Astrocyte (in vitro differentiated cells and primary cell): Measurements from ENCODE around the gene CEP19. TPM values are rescaled to one million over a fixed set of nuclear protein-coding genes. Genes with fewer than 3 reads are reported as not detected.
A peak's percentile ranks its signal among the peaks of the same experiment; 100 is the strongest.

Source experiments
- DNase-seq: peaks from one replicate; pipeline ENCODE4 v3.0.0-alpha.2; 2010; ENCODE audit warnings: low read depth
- FAIRE-seq: peaks from 2 replicates; lab custom pipeline; 2011; peaks lifted over from hg19 to GRCh38; lab: Jason Lieb, UNC
- H2AFZ ChIP-seq: 2 replicates; pipeline ENCODE4 v1.6.0; 2012; ENCODE audit warnings: low read depth, low read length, inconsistent platforms
- H3K27ac ChIP-seq: 2 replicates; pipeline ENCODE4 v1.5.1; 2011; ENCODE audit warnings: low read depth, low read length, inconsistent platforms
- H3K27me3 ChIP-seq: 2 replicates; pipeline ENCODE4 v1.6.0; 2011; ENCODE audit warnings: low read length, inconsistent platforms; ENCODE audit not compliant: insufficient read depth
- H3K36me3 ChIP-seq: 2 replicates; pipeline ENCODE4 v1.5.1; 2011; ENCODE audit warnings: low read length, inconsistent platforms; ENCODE audit not compliant: insufficient read depth
- H3K4me1 ChIP-seq: 2 replicates; pipeline ENCODE4 v1.5.1; 2011; ENCODE audit warnings: low read length, inconsistent platforms; ENCODE audit not compliant: insufficient read depth
- H3K4me2 ChIP-seq: 2 replicates; pipeline ENCODE4 v1.6.0; 2012; ENCODE audit warnings: low read length, inconsistent platforms
- H3K4me3 ChIP-seq: 2 replicates; pipeline ENCODE4 v1.5.1; 2011; ENCODE audit warnings: low read depth, mild to moderate bottlenecking, low read length, inconsistent platforms; ENCODE audit not compliant: insufficient read depth
- H3K79me2 ChIP-seq: 2 replicates; pipeline ENCODE4 v1.6.0; 2012; ENCODE audit warnings: mild to moderate bottlenecking, low read length, inconsistent platforms; ENCODE audit not compliant: insufficient read depth
- H3K9ac ChIP-seq: 2 replicates; pipeline ENCODE4 v1.6.0; 2012; ENCODE audit warnings: mild to moderate bottlenecking, low read length, inconsistent platforms
- H3K9me3 ChIP-seq: 2 replicates; pipeline ENCODE4 v1.5.1; 2012; ENCODE audit warnings: low read depth, mild to moderate bottlenecking, low read length, inconsistent platforms; ENCODE audit not compliant: insufficient read depth
- H4K20me1 ChIP-seq: 2 replicates; pipeline ENCODE4 v1.6.0; 2012; ENCODE audit warnings: low read length, inconsistent platforms; ENCODE audit not compliant: insufficient read depth
- H3K27ac Mint-ChIP-seq: one replicate; pipeline ENCODE4 v1.8.0; 2021; ENCODE audit warnings: mild to moderate bottlenecking, mixed read lengths; ENCODE audit not compliant: unreplicated experiment
- H3K27me3 Mint-ChIP-seq: one replicate; pipeline ENCODE4 v1.8.0; 2021; ENCODE audit warnings: low read depth, mixed read lengths; ENCODE audit not compliant: unreplicated experiment
- H3K36me3 Mint-ChIP-seq: one replicate; pipeline ENCODE4 v1.8.0; 2021; ENCODE audit warnings: low read depth, mixed read lengths; ENCODE audit not compliant: unreplicated experiment
- H3K4me1 Mint-ChIP-seq: one replicate; pipeline ENCODE4 v1.8.0; 2021; ENCODE audit warnings: low read depth, mixed read lengths; ENCODE audit not compliant: unreplicated experiment
- H3K4me3 Mint-ChIP-seq: one replicate; pipeline ENCODE4 v1.8.0; 2021; ENCODE audit warnings: mild to moderate bottlenecking, moderate library complexity, mixed read lengths; ENCODE audit not compliant: unreplicated experiment
- H3K9me3 Mint-ChIP-seq: one replicate; pipeline ENCODE4 v1.8.0; 2021; ENCODE audit warnings: mild to moderate bottlenecking, mixed read lengths; ENCODE audit not compliant: unreplicated experiment
- CTCF ChIP-seq: IDR thresholded peaks from 2 replicates; pipeline ENCODE4 v1.5.1; 2011; ENCODE audit warnings: low read depth, mild to moderate bottlenecking, inconsistent platforms, low read length, moderate library complexity; ENCODE audit not compliant: insufficient read depth
- EZH2 ChIP-seq: IDR thresholded peaks from 2 replicates; pipeline ENCODE4 v1.6.1; 2012; ENCODE audit warnings: mild to moderate bottlenecking, low read length, inconsistent platforms; ENCODE audit not compliant: insufficient read depth
- total RNA-seq: library from RNA; stranded (reverse); gene quantifications from 2 replicates; pipeline ENCODE4 v1.2.1, GENCODE V29; 2021

Gene CEP19
- total RNA-seq, 1 donor from 2014 or later, result 2.8 TPM

- no peak overlapping the region for H2AFZ ChIP-seq
- H3K9ac ChIP-seq, result no peak overlapping the region
Observed at GRCh38 chr3:196667056-196667825, 44.8 kb downstream of the CEP19 start.

GRCh38 chr3:196666001-196666867 lies 45.8 kb downstream of the CEP19 start:
- Mint-ChIP-seq H3K36me3 (no peaks in the 10 kb centered on the region), H3K4me1 (peaks cover 17% of the 10 kb centered on the region), H3K9me3 (no peaks in the 10 kb centered on the region), H3K4me3 (no peak overlapping the region), H3K27ac (no peak overlapping the region), H3K27me3 (peaks cover 6% of the 10 kb centered on the region)
- Histone ChIP-seq H3K9me3 (no peaks in the 10 kb centered on the region), H3K79me2 (no peaks in the 10 kb centered on the region), H3K4me1 (no peaks in the 10 kb centered on the region), H2AFZ (peak overlapping the region; percentile 44), H3K27me3 (peaks cover 12% of the 10 kb centered on the region), H3K36me3 (no peaks in the 10 kb centered on the region), H3K9ac (no peak overlapping the region), H3K4me2 (peak overlapping the region; percentile 73), H4K20me1 (no peaks in the 10 kb centered on the region), H3K4me3 (no peak overlapping the region), H3K27ac (no peak overlapping the region)
- FAIRE-seq, result no peak
- DNase-seq, result peak; percentile 66
- TF ChIP-seq CTCF (no peak), EZH2 (no peak)

More at GRCh38 chr3:196667056-196667825, 44.8 kb downstream of the CEP19 start:
- DNase-seq (no peak), FAIRE-seq (no peak)
- Histone ChIP-seq H4K20me1 (no peaks in the 10 kb centered on the region), H3K27me3 (peaks cover 16% of the 10 kb centered on the region), H3K79me2 (no peaks in the 10 kb centered on the region), H3K36me3 (no peaks in the 10 kb centered on the region), H3K4me1 (no peaks in the 10 kb centered on the region), H3K4me3 (no peak overlapping the region), H3K27ac (no peak overlapping the region), H3K4me2 (no peak overlapping the region), H3K9me3 (no peaks in the 10 kb centered on the region)
- no peak overlapping the region for H3K27ac Mint-ChIP-seq
- H3K4me3 Mint-ChIP-seq, result no peak overlapping the region
- peaks cover 6% of the 10 kb centered on the region for H3K27me3 Mint-ChIP-seq
- H3K36me3 Mint-ChIP-seq, result no peaks in the 10 kb centered on the region
- peaks cover 13% of the 10 kb centered on the region for H3K4me1 Mint-ChIP-seq
- no peak for TF ChIP-seq CTCF
- TF ChIP-seq EZH2, result no peak
- no peaks in the 10 kb centered on the region for H3K9me3 Mint-ChIP-seq
